GM12878 (cell line): Measurements from ENCODE around the gene AKR1A1. TPM values are rescaled to one million over a fixed set of nuclear protein-coding genes. Genes with fewer than 3 reads are reported as not detected.

Experiments used
- ATAC-seq: fragments of 200-7000 bp; cut with Tn5 transposase; 3 replicates; pipeline ENCODE4 v1.9.1; 2020; ENCODE audit warnings: mild to moderate bottlenecking, moderate library complexity
- BruUV-seq: library from RNA; stranded (reverse); fragments of 400-500 nt; replicated peaks from 2 replicates; lab custom pipeline; 2021; lab: Mats Ljungman, UMichigan
- CTCF ChIA-PET: fragments of 300-600 bp; sonication (Branson Sonifier 250); formaldehyde crosslinking; extraction: SDS; loops from one replicate; lab custom pipeline; 2021; ENCODE audit warnings: inconsistent platforms; lab: Yijun Ruan, JAX
- POLR2A ChIA-PET: fragments of 350-600 bp; formaldehyde crosslinking; extraction: SDS; loops from one replicate; lab custom pipeline; 2021; ENCODE audit warnings: inconsistent platforms; lab: Charles Lee
- RAD21 ChIA-PET: fragments of 300-600 bp; sonication (Branson Sonifier 250); formaldehyde crosslinking; loops from one replicate; lab custom pipeline; 2023; ENCODE audit warnings: antibody characterized with exemption; ENCODE audit not compliant: unreplicated experiment; lab: Charles Lee
- SMC1A ChIA-PET: fragments of 300-600 bp; sonication (Branson Sonifier 250); formaldehyde crosslinking; loops from one replicate; lab custom pipeline; 2023; ENCODE audit not compliant: unreplicated experiment, uncharacterized antibody; lab: Charles Lee
- DNase-seq: peaks from one replicate; pipeline ENCODE4 v3.0.0-alpha.2; 2011; ENCODE audit warnings: low read depth, low spot score
- FAIRE-seq: peaks from 3 replicates; lab custom pipeline; 2011; peaks lifted over from hg19 to GRCh38; lab: Jason Lieb, UNC
- H2AFZ ChIP-seq: 2 replicates; pipeline ENCODE4 v1.6.0; 2011; ENCODE audit warnings: low read depth, low read length, control low read depth; ENCODE audit not compliant: control insufficient read depth
- H3K27ac ChIP-seq: 2 replicates; pipeline ENCODE4 v1.5.1; 2011; ENCODE audit warnings: control low read depth; ENCODE audit not compliant: control insufficient read depth, insufficient read depth
- H3K27me3 ChIP-seq, 2 experiments: replicated peaks in 1 of 2; 2 replicates each; pipeline versions ENCODE4 v1.6.0 to v1.6.1; 2011; ENCODE audit warnings: low read length in 1 of 2; ENCODE audit not compliant: control insufficient read depth in 2 of 2, insufficient read depth in 2 of 2
- H3K36me3 ChIP-seq, 2 experiments: 2 replicates each; pipeline ENCODE4 v1.5.1; 2011; ENCODE audit warnings: low read length in 1 of 2; ENCODE audit not compliant: control insufficient read depth in 2 of 2, insufficient read depth in 2 of 2
- H3K4me1 ChIP-seq: 2 replicates; pipeline ENCODE4 v1.6.1; 2011; ENCODE audit warnings: mild to moderate bottlenecking, low read length, moderate library complexity, mixed read lengths; ENCODE audit not compliant: control insufficient read depth, insufficient read depth
- H3K4me2 ChIP-seq: 2 replicates; pipeline ENCODE4 v1.6.0; 2011; ENCODE audit warnings: control low read depth; ENCODE audit not compliant: control insufficient read depth, insufficient read depth
- H3K4me3 ChIP-seq: fragments of 200-600 bp; sonication (generic); 2 replicates; pipeline ENCODE4 v1.5.1; 2016
- H3K79me2 ChIP-seq: 2 replicates; pipeline ENCODE4 v1.6.0; 2011; ENCODE audit warnings: low read length; ENCODE audit not compliant: control insufficient read depth, insufficient read depth
- H3K9ac ChIP-seq: 2 replicates; pipeline ENCODE4 v1.8.0; 2011; ENCODE audit warnings: low read length, control low read depth, mixed read lengths; ENCODE audit not compliant: control insufficient read depth, insufficient read depth
- H3K9me3 ChIP-seq: replicated peaks from 3 replicates; pipeline ENCODE4 v1.5.1; 2011; ENCODE audit warnings: mild to moderate bottlenecking, low read length; ENCODE audit not compliant: control insufficient read depth, insufficient read depth
- H4K20me1 ChIP-seq: 2 replicates; pipeline ENCODE4 v1.6.0; 2011; ENCODE audit not compliant: control insufficient read depth, insufficient read depth
- ASH2L ChIP-seq: fragments of 300-600, 200-600 bp; sonication (generic); IDR thresholded peaks from 2 replicates; pipeline ENCODE4 v1.6.1; 2017; ENCODE audit warnings: low read depth, mild to moderate bottlenecking, borderline replicate concordance
- CHD1 ChIP-seq: IDR thresholded peaks from 2 replicates; pipeline ENCODE4 v1.6.1; 2012; ENCODE audit warnings: low read depth, low read length, improper control_type of control experiment
- GABPA ChIP-seq: IDR thresholded peaks from 2 replicates; pipeline ENCODE4 v1.6.1; 2014; ENCODE audit warnings: antibody characterized with exemption, low read depth, mild to moderate bottlenecking, inconsistent platforms
- IKZF2 ChIP-seq, 2 experiments: fragments of 450-650 bp; IDR thresholded peaks; 2 replicates each; pipeline ENCODE4 v1.6.1; 2017; ENCODE audit warnings: mild to moderate bottlenecking in 2 of 2, moderate library complexity in 2 of 2
- JUND ChIP-seq: IDR thresholded peaks from 2 replicates; pipeline ENCODE4 v1.6.1; 2012; ENCODE audit warnings: low read depth, mild to moderate bottlenecking, low read length, improper control_type of control experiment, moderate library complexity
- LARP7 ChIP-seq: fragments of 450-650 bp; IDR thresholded peaks from 2 replicates; pipeline ENCODE4 v1.6.1; 2017; ENCODE audit warnings: mild to moderate bottlenecking
- NKRF ChIP-seq: fragments of 450-650 bp; conservative IDR thresholded peaks from 2 replicates; pipeline ENCODE4 v1.6.1; 2017; ENCODE audit warnings: mild to moderate bottlenecking, moderate library complexity
- PAX8 ChIP-seq: fragments of 450-650 bp; IDR thresholded peaks from 2 replicates; pipeline ENCODE4 v1.6.1; 2017; ENCODE audit warnings: mild to moderate bottlenecking, moderate library complexity
- PRDM15 ChIP-seq: fragments of 450-650 bp; formaldehyde crosslinking; IDR thresholded peaks from 2 replicates; pipeline ENCODE4 v1.4.0; 2020; ENCODE audit warnings: mild to moderate bottlenecking, moderate library complexity
- RAD51 ChIP-seq: fragments of 450-650 bp; IDR thresholded peaks from 2 replicates; pipeline ENCODE4 v1.6.1; 2016; ENCODE audit warnings: moderate library complexity, mild to moderate bottlenecking, inconsistent platforms
- RUNX3 ChIP-seq: IDR thresholded peaks from 2 replicates; pipeline ENCODE4 v1.6.1; 2012; ENCODE audit warnings: low read length, inconsistent platforms
- SKIL ChIP-seq: fragments of 450-650 bp; IDR thresholded peaks from 2 replicates; pipeline ENCODE4 v1.6.1; 2017; ENCODE audit warnings: mild to moderate bottlenecking, low read depth, inconsistent platforms; ENCODE audit not compliant: poor library complexity, severe bottlenecking
- SRF ChIP-seq, 2 experiments: IDR thresholded peaks; 2 replicates each; pipeline ENCODE4 v1.6.1; 2011; ENCODE audit warnings: low read depth in 2 of 2, low read length in 2 of 2, mild to moderate bottlenecking in 1 of 2, moderate library complexity in 1 of 2
- TBL1XR1 ChIP-seq: IDR thresholded peaks from 2 replicates; pipeline ENCODE4 v1.6.1; 2012; ENCODE audit warnings: low read depth, low read length, improper control_type of control experiment
- YY1 ChIP-seq: IDR thresholded peaks from 2 replicates; pipeline ENCODE4 v1.6.1; 2011; ENCODE audit warnings: low read depth, mild to moderate bottlenecking, low read length
- ZNF274 ChIP-seq: IDR thresholded peaks from one replicate; pipeline ENCODE4 v1.8.0; 2011; ENCODE audit not compliant: insufficient read length, insufficient read depth
- WGBS: methylation state at CpG from one replicate; pipeline ENCODE4 v1.1.6; 2016; ENCODE audit warnings: low lambda C conversion rate; ENCODE audit not compliant: insufficient replicate concordance, insufficient coverage; ENCODE audit errors: missing lambda C conversion rate; 5-methylcytosine and 5-hydroxymethylcytosine counted together
- in situ Hi-C: fragments of 300-500 bp; cut with MboI; formaldehyde crosslinking; loops from 9 replicates; pipeline ENCODE4 v1.14.3; 2018; ENCODE audit warnings: mixed read lengths
- intact Hi-C: fragments of 100-400 bp; cut with micrococcal nuclease; formaldehyde crosslinking; loops from one replicate; pipeline ENCODE4 v1.14.2; 2022; ENCODE audit not compliant: unreplicated experiment
- polyA plus RNA-seq, 11 experiments: library from polyadenylated mRNA; depleted of rRNA in 4 of 11; unstranded in 6 of 11; stranded (reverse) in 5 of 11; fragments of >200 nt; fragmentation: Nextera tagmentation in 4 of 11; fragmentation: Illumina TruSeq in 1 of 11; extraction: Ambion mirVana in 4 of 11; extraction: Trizol in 1 of 11; gene quantifications; 1 replicate in 1 of 11; 2 replicates in 10 of 11; pipeline versions ENCODE4 v1.2.1 to v1.2.3, GENCODE V29; 2011 to 2016; ENCODE audit warnings: inconsistent platforms in 2 of 11, missing spikeins in 2 of 11, low read depth in 1 of 11
- total RNA-seq, 4 experiments: library from RNA; depleted of rRNA in 3 of 4; stranded (reverse); fragments of >200 nt in 3 of 4; fragmentation: Illumina TruSeq in 1 of 4; extraction: Trizol in 1 of 4; gene quantifications; 2 replicates each; pipeline versions ENCODE4 v1.2.1 to v1.2.3, GENCODE V29; 2013 to 2021

Gene AKR1A1
- total and polyA plus RNA-seq, 10 of the 15 experiments (the other 5 are each of a cell fraction or from before 2014, with no cell fraction given): 187 to 335 (median 241) TPM

GRCh38 chr1:45563843-45564242 is 13.2 kb downstream of the AKR1A1 start (continued):
- no peak for TF ChIP-seq NKRF
- TF ChIP-seq SKIL: no peak

- ATAC-seq: no peak
- no TSS peak for BruUV-seq
- in situ Hi-C loops: loop anchor here (5.0 to 10.0 kb wide), 2 partner anchors 59 to 212 kb away; no protein-coding TSS in a partner anchor
- TF ChIP-seq RUNX3 (no peak), CHD1 (no peak), SRF (IDR thresholded peaks at IDR 0.05; ENCODE audit: low read depth in 2 of 2, low read length in 2 of 2) (no peak), ASH2L (no peak), JUND (no peak), LARP7 (no peak), TBL1XR1 (no peak), RAD51 (no peak), GABPA (no peak), IKZF2 (IDR thresholded peaks at IDR 0.05) (no peak), PRDM15 (CRISPR knock-in tag) (no peak), PAX8 (no peak), ZNF274 (no peak), YY1 (no peak)
These were observed 16.1 kb downstream of the AKR1A1 start for GRCh38 chr1:45566722-45567121.

More at GRCh38 chr1:45566722-45567121, 16.1 kb downstream of the AKR1A1 start:
- no peak for FAIRE-seq
- Histone ChIP-seq H3K4me2 (no peak overlapping the region), H3K79me2 (no peaks in the 10 kb centered on the region), H2AFZ (no peak overlapping the region), H3K27ac (no peak overlapping the region), H3K4me3 (no peak overlapping the region), H3K27me3 (no peaks in the 10 kb centered on the region), H3K9ac (no peak overlapping the region), H3K9me3 (no peaks in the 10 kb centered on the region), H3K36me3 (peaks cover 26 to 27% of the 10 kb centered on the region in 2 experiments; a peak in 3 of 4 replicates), H3K4me1 (no peaks in the 10 kb centered on the region), H4K20me1 (no peaks in the 10 kb centered on the region)
- ChIA-PET CTCF (interaction anchor here (0.6 to 11.0 kb wide), 11 partner anchors 9 to 522 kb away, joined by 3 to 212 read pairs (median 3); partner anchors contain the start of genes CCDC163 and MMACHC), SMC1A (interaction anchor here (0.6 to 8.7 kb wide), 10 partner anchors 9 to 76 kb away, joined by 3 to 114 read pairs (median 4); partner anchors contain the start of genes CCDC163, MMACHC, NASP and TESK2), RAD21 (interaction anchor here (1.2 to 6.6 kb wide), 4 partner anchors 50 to 263 kb away, joined by 3 to 37 read pairs (median 16); partner anchors contain the start of gene TESK2), POLR2A (interaction anchor here (0.6 to 3.9 kb wide), 3 partner anchors 16 to 73 kb away, joined by 3 to 31 read pairs (median 3); partner anchors contain the start of genes AKR1A1 and PRDX1)
- DNase-seq: no peak
- intact Hi-C loops: no loop called here
- 82% methylated on average over 5 of the region's 5 CpGs for WGBS
